H9 (cell line): ENCODE results near the gene MSL2. TPM values are rescaled to one million over a fixed set of nuclear protein-coding genes. Genes with fewer than 3 reads are reported as not detected.

Experiments
- DNase-seq: peaks from one replicate; pipeline ENCODE4 v3.0.0-alpha.2; 2017
- H2AFZ ChIP-seq: one replicate; pipeline ENCODE4 v1.6.1; 2013; ENCODE audit warnings: mild to moderate bottlenecking, low read length, control low read depth, moderate library complexity
- H2AK5ac ChIP-seq: 2 replicates; pipeline ENCODE4 v1.6.1; 2013; ENCODE audit warnings: low read length, control low read depth, mixed read lengths; ENCODE audit not compliant: insufficient read length
- H2BK120ac ChIP-seq: one replicate; pipeline ENCODE4 v1.6.1; 2013; ENCODE audit warnings: low read depth, mild to moderate bottlenecking, low read length, control low read depth, inconsistent platforms; ENCODE audit not compliant: poor library complexity, severe bottlenecking
- H2BK12ac ChIP-seq: 2 replicates; pipeline ENCODE4 v1.6.1; 2013; ENCODE audit warnings: low read length, control low read depth, mixed read lengths, low read depth; ENCODE audit not compliant: insufficient read length
- H2BK15ac ChIP-seq: 2 replicates; pipeline ENCODE4 v1.6.1; 2013; ENCODE audit warnings: low read depth, low read length, control low read depth
- H2BK20ac ChIP-seq: one replicate; pipeline ENCODE4 v1.6.1; 2013; ENCODE audit warnings: low read depth, mild to moderate bottlenecking, low read length, control low read depth, inconsistent platforms; ENCODE audit not compliant: poor library complexity, severe bottlenecking
- H2BK5ac ChIP-seq: 2 replicates; pipeline ENCODE4 v1.6.1; 2013; ENCODE audit warnings: low read length, control low read depth, mixed read lengths; ENCODE audit not compliant: insufficient read length
- H3K14ac ChIP-seq: 2 replicates; pipeline ENCODE4 v1.6.1; 2013; ENCODE audit warnings: low read length, control low read depth; ENCODE audit not compliant: insufficient read depth
- H3K18ac ChIP-seq: 2 replicates; pipeline ENCODE4 v1.6.1; 2013; ENCODE audit warnings: low read depth, mild to moderate bottlenecking, mixed read lengths, low read length, control low read depth; ENCODE audit not compliant: insufficient read length
- H3K23ac ChIP-seq: 2 replicates; pipeline ENCODE4 v1.6.1; 2013; ENCODE audit warnings: low read length, control low read depth, mixed read lengths, low read depth; ENCODE audit not compliant: insufficient read length
- H3K23me2 ChIP-seq: 2 replicates; pipeline ENCODE4 v1.6.1; 2013; ENCODE audit warnings: low read depth, mild to moderate bottlenecking, mixed read lengths, low read length, control low read depth; ENCODE audit not compliant: insufficient read length, poor library complexity, severe bottlenecking
- H3K27ac ChIP-seq: 2 replicates; pipeline ENCODE4 v1.5.1; 2013; ENCODE audit warnings: low read length, control low read depth, mixed read lengths, low read depth; ENCODE audit not compliant: insufficient read length
- H3K27me3 ChIP-seq: 2 replicates; pipeline ENCODE4 v1.6.1; 2013; ENCODE audit warnings: low read length, control low read depth, inconsistent platforms; ENCODE audit not compliant: insufficient read depth
- H3K4ac ChIP-seq: 2 replicates; pipeline ENCODE4 v1.6.1; 2013; ENCODE audit warnings: low read depth, mild to moderate bottlenecking, control low read depth, inconsistent platforms, low read length, moderate library complexity
- H3K4me1 ChIP-seq: 2 replicates; pipeline ENCODE4 v1.6.1; 2013; ENCODE audit warnings: low read length, control low read depth, inconsistent platforms; ENCODE audit not compliant: insufficient read depth
- H3K4me2 ChIP-seq: 2 replicates; pipeline ENCODE4 v1.6.1; 2013; ENCODE audit warnings: low read length, control low read depth, mixed read lengths; ENCODE audit not compliant: insufficient read length, insufficient read depth
- H3K56ac ChIP-seq: 2 replicates; pipeline ENCODE4 v1.6.1; 2013; ENCODE audit warnings: low read depth, mild to moderate bottlenecking, mixed read lengths, low read length, control low read depth; ENCODE audit not compliant: insufficient read length
- H3K79me1 ChIP-seq: 2 replicates; pipeline ENCODE4 v1.6.1; 2013; ENCODE audit warnings: low read depth, mild to moderate bottlenecking, moderate library complexity, low read length, control low read depth, inconsistent platforms; ENCODE audit not compliant: insufficient read depth, poor library complexity, severe bottlenecking
- H3K79me2 ChIP-seq: 2 replicates; pipeline ENCODE4 v1.6.1; 2013; ENCODE audit warnings: low read length, control low read depth, inconsistent platforms; ENCODE audit not compliant: insufficient read depth
- H3K9ac ChIP-seq: 2 replicates; pipeline ENCODE4 v1.6.1; 2013; ENCODE audit warnings: low read length, control low read depth, mixed read lengths; ENCODE audit not compliant: insufficient read length; ENCODE audit errors: extremely low read depth
- H3K9me3 ChIP-seq: one replicate; pipeline ENCODE4 v1.6.1; 2013; ENCODE audit warnings: low read depth, low read length, inconsistent platforms; ENCODE audit not compliant: control insufficient read depth
- H3T11ph ChIP-seq: one replicate; pipeline ENCODE4 v1.6.1; 2013; ENCODE audit warnings: mild to moderate bottlenecking, low read length, control low read depth, inconsistent platforms
- H4K20me1 ChIP-seq: one replicate; pipeline ENCODE4 v1.6.1; 2013; ENCODE audit not compliant: control insufficient read depth, insufficient read length, insufficient read depth
- H4K5ac ChIP-seq: 2 replicates; pipeline ENCODE4 v1.6.1; 2013; ENCODE audit warnings: low read depth, mild to moderate bottlenecking, mixed read lengths, low read length, control low read depth; ENCODE audit not compliant: insufficient read length
- H4K8ac ChIP-seq: replicated peaks from 2 replicates; pipeline ENCODE4 v1.6.1; 2013; ENCODE audit warnings: low read length, control low read depth, mixed read lengths, low read depth; ENCODE audit not compliant: insufficient read length
- H4K91ac ChIP-seq: 2 replicates; pipeline ENCODE4 v1.6.1; 2013; ENCODE audit warnings: low read depth, mild to moderate bottlenecking, moderate library complexity, mixed read lengths, low read length, control low read depth; ENCODE audit not compliant: insufficient read length
- H3K27ac Mint-ChIP-seq, 3 experiments: 2 replicates in 2 of 3; 3 replicates in 1 of 3; pipeline ENCODE4 v1.8.0; 2020 to 2021; ENCODE audit warnings: mixed read lengths in 3 of 3, mild to moderate bottlenecking in 1 of 3, moderate library complexity in 1 of 3
- H3K27me3 Mint-ChIP-seq: 2 replicates; pipeline ENCODE4 v1.8.0; 2021; ENCODE audit warnings: low read depth, mild to moderate bottlenecking, moderate library complexity, mixed read lengths
- H3K36me3 Mint-ChIP-seq, 3 experiments: 2 replicates in 2 of 3; 3 replicates in 1 of 3; pipeline ENCODE4 v1.8.0; 2020 to 2021; ENCODE audit warnings: low read depth in 3 of 3, mixed read lengths in 3 of 3; ENCODE audit not compliant: insufficient read depth in 1 of 3
- H3K4me1 Mint-ChIP-seq, 2 experiments: 2 replicates each; pipeline ENCODE4 v1.8.0; 2020; ENCODE audit warnings: mixed read lengths in 2 of 2
- H3K4me3 Mint-ChIP-seq, 2 experiments: 2 replicates in 1 of 2; 3 replicates in 1 of 2; pipeline ENCODE4 v1.8.0; 2020 to 2021; ENCODE audit warnings: mild to moderate bottlenecking in 2 of 2, mixed read lengths in 2 of 2, moderate library complexity in 1 of 2
- H3K9me3 Mint-ChIP-seq, 2 experiments: 2 replicates in 1 of 2; 3 replicates in 1 of 2; pipeline ENCODE4 v1.8.0; 2020; ENCODE audit warnings: mild to moderate bottlenecking in 2 of 2, mixed read lengths in 2 of 2, moderate library complexity in 1 of 2
- WGBS: extraction: QIAGEN DNeasy Blood & Tissue Kit; methylation state at CpG from one replicate; pipeline ENCODE4 v1.1.7; 2013; ENCODE audit warnings: missing lambda C conversion rate, low lambda C conversion rate, mixed read lengths; ENCODE audit not compliant: insufficient read length; ENCODE audit errors: extremely low coverage; 5-methylcytosine and 5-hydroxymethylcytosine counted together
- total RNA-seq: library from RNA; stranded (reverse); gene quantifications from 2 replicates; pipeline ENCODE4 v1.2.1, GENCODE V29; 2021
- TF ChIP-seq, protein P1 (sequence below): fragments of 200-600 bp; sonication (generic); conservative IDR thresholded peaks from 3 replicates; pipeline ENCODE4 v1.8.0; 2021; ENCODE audit warnings: antibody characterized with exemption, mild to moderate bottlenecking

MSL2 gene
- total RNA-seq, 1 experiment from 2014 or later, result 42.7 TPM

DNA sequence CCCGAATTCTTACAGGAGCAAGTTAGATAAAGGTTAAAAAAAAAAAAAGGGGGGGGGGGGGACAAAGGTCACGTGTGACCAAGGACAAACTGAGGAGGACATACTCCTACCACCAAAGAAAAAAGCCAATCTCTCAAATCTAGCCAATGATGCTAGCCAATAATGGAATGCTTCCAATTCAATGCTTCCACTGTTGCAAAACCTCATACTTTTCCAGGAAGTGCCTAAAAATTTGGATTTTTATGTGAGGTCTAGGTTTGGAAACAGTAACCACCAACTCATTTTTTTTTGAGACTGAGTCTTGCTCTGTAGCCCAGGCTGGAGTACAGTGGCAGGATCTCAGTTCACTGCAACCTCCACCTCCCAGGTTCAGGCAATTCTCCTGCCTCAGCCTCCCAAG, 11.4 kb downstream of the MSL2 start:
- no peak overlapping the region for H3K4me2 ChIP-seq
- H3K9ac ChIP-seq, result no peak overlapping the region
- H3K14ac ChIP-seq, result no peak overlapping the region
- H2BK120ac ChIP-seq, result no peak overlapping the region
- peaks cover 0 to 1% (median 0%) of the 10 kb centered on the region in 3 experiments; a peak in 1 of 7 replicates for H3K36me3 Mint-ChIP-seq
- H3K27ac ChIP-seq, result no peak overlapping the region
- H3K79me2 ChIP-seq, result peaks cover 54% of the 10 kb centered on the region
- no peak overlapping the region for H2BK15ac ChIP-seq
- H3K27me3 ChIP-seq, result no peaks in the 10 kb centered on the region
- no peak overlapping the region for H3K4me3 Mint-ChIP-seq
- H3K23ac ChIP-seq, result no peak overlapping the region
- no peak overlapping the region for H2AFZ ChIP-seq
- no peak for DNase-seq
- no peak overlapping the region for H4K5ac ChIP-seq
- H2BK12ac ChIP-seq, result no peak overlapping the region
- H3K4me1 ChIP-seq, result no peaks in the 10 kb centered on the region; the same call in 1 of the 2 replicates
- H3K79me1 ChIP-seq, result peaks cover 8% of the 10 kb centered on the region
- H3T11ph ChIP-seq, result no peak overlapping the region
- no peaks in the 10 kb centered on the region for H3K9me3 ChIP-seq
- no peak overlapping the region for H2BK5ac ChIP-seq
- no peak overlapping the region; a peak in 1 of 7 replicates for H3K27ac Mint-ChIP-seq
- no peak overlapping the region for H4K8ac ChIP-seq
- H2AK5ac ChIP-seq, result no peak overlapping the region
- H3K56ac ChIP-seq, result no peak overlapping the region
- peaks cover 32 to 35% of the 10 kb centered on the region in 2 experiments for H3K4me1 Mint-ChIP-seq
- no CpG with 5 or more reads among the region's 2 CpGs for WGBS
- TF ChIP-seq, protein P1, sequence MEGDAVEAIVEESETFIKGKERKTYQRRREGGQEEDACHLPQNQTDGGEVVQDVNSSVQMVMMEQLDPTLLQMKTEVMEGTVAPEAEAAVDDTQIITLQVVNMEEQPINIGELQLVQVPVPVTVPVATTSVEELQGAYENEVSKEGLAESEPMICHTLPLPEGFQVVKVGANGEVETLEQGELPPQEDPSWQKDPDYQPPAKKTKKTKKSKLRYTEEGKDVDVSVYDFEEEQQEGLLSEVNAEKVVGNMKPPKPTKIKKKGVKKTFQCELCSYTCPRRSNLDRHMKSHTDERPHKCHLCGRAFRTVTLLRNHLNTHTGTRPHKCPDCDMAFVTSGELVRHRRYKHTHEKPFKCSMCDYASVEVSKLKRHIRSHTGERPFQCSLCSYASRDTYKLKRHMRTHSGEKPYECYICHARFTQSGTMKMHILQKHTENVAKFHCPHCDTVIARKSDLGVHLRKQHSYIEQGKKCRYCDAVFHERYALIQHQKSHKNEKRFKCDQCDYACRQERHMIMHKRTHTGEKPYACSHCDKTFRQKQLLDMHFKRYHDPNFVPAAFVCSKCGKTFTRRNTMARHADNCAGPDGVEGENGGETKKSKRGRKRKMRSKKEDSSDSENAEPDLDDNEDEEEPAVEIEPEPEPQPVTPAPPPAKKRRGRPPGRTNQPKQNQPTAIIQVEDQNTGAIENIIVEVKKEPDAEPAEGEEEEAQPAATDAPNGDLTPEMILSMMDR, result no peak
- no peak overlapping the region for H3K18ac ChIP-seq
- no peaks in the 10 kb centered on the region for H4K20me1 ChIP-seq
- no peak overlapping the region for H3K4ac ChIP-seq
- H4K91ac ChIP-seq, result no peak overlapping the region
- no peak overlapping the region for H2BK20ac ChIP-seq
- H3K9me3 Mint-ChIP-seq, result no peaks in the 10 kb centered on the region
- no peaks in the 10 kb centered on the region for H3K27me3 Mint-ChIP-seq
- H3K23me2 ChIP-seq, result no peaks in the 10 kb centered on the region
